WTC11 (cell line): ENCODE measurements around the gene CAMKMT. TPM values are rescaled to one million over a fixed set of nuclear protein-coding genes. Genes with fewer than 3 reads are reported as not detected.

Experiments used
- ATAC-seq: fragments of 200-7000 bp; cut with Tn5 transposase; 2 replicates; pipeline ENCODE4 v1.10.0; 2021; ENCODE audit warnings: mild to moderate bottlenecking, moderate library complexity
- CTCF ChIA-PET: fragments of 300-600 bp; sonication (Branson Sonifier 250); formaldehyde crosslinking; loops from one replicate; lab custom pipeline; 2021; ENCODE audit warnings: antibody characterized with exemption; lab: Charles Lee
- POLR2A ChIA-PET: fragments of 350-600 bp; sonication (Branson Sonifier 250); formaldehyde crosslinking; loops from one replicate; lab custom pipeline; 2021; ENCODE audit warnings: antibody characterized with exemption; lab: Charles Lee
- DNase-seq: peaks from one replicate; pipeline ENCODE4 v3.0.0; 2021; ENCODE audit warnings: low spot score
- H3K27ac Mint-ChIP-seq: 2 replicates; pipeline ENCODE4 v1.8.0; 2021; ENCODE audit warnings: mixed read lengths
- H3K27me3 Mint-ChIP-seq: 2 replicates; pipeline ENCODE4 v1.8.0; 2021; ENCODE audit warnings: low read depth, mild to moderate bottlenecking, moderate library complexity, mixed read lengths
- H3K36me3 Mint-ChIP-seq: 2 replicates; pipeline ENCODE4 v1.8.0; 2021; ENCODE audit warnings: mixed read lengths
- H3K4me1 Mint-ChIP-seq: 2 replicates; pipeline ENCODE4 v1.8.0; 2022; ENCODE audit warnings: mixed read lengths
- H3K4me3 Mint-ChIP-seq: 2 replicates; pipeline ENCODE4 v1.8.0; 2021; ENCODE audit warnings: mild to moderate bottlenecking, moderate library complexity, mixed read lengths
- H3K9me3 Mint-ChIP-seq: 2 replicates; pipeline ENCODE4 v1.8.0; 2021; ENCODE audit warnings: mixed read lengths
- CBFB ChIP-seq: sonication (generic); formaldehyde crosslinking; IDR thresholded peaks from 2 replicates; pipeline ENCODE4 v1.8.1; 2022; ENCODE audit warnings: mild to moderate bottlenecking, low read depth, missing genetic modification reagents
- ESRRA ChIP-seq: sonication (generic); formaldehyde crosslinking; IDR thresholded peaks from 2 replicates; pipeline ENCODE4 v1.8.1; 2022; ENCODE audit warnings: mild to moderate bottlenecking, missing genetic modification reagents, borderline replicate concordance
- GRHL2 ChIP-seq: fragments of 250-450 bp; sonication (Bioruptor Pico); IDR thresholded peaks from 2 replicates; pipeline ENCODE4 v1.8.0; 2022; ENCODE audit warnings: mild to moderate bottlenecking, moderate library complexity; ENCODE audit not compliant: insufficient replicate concordance, severe bottlenecking
- IRF2 ChIP-seq: sonication (generic); formaldehyde crosslinking; IDR thresholded peaks from 2 replicates; pipeline ENCODE4 v1.8.0; 2022; ENCODE audit warnings: low read depth, missing genetic modification reagents, borderline replicate concordance
- MXD4 ChIP-seq: fragments of 250-450 bp; sonication (Bioruptor Pico); IDR thresholded peaks from 2 replicates; pipeline ENCODE4 v1.8.0; 2021; ENCODE audit warnings: mild to moderate bottlenecking, moderate library complexity, borderline replicate concordance
- NR3C1 ChIP-seq: sonication (generic); formaldehyde crosslinking; conservative IDR thresholded peaks from 2 replicates; pipeline ENCODE4 v1.8.1; 2023; ENCODE audit warnings: low read depth, mild to moderate bottlenecking, missing genetic modification reagents
- SMAD4 ChIP-seq: sonication (generic); formaldehyde crosslinking; IDR thresholded peaks from 2 replicates; pipeline ENCODE4 v1.8.0; 2022; ENCODE audit warnings: mild to moderate bottlenecking, missing genetic modification reagents
- TP53 ChIP-seq: sonication (generic); formaldehyde crosslinking; IDR thresholded peaks from 2 replicates; pipeline ENCODE4 v1.8.1; 2023; ENCODE audit warnings: mild to moderate bottlenecking, missing genetic modification reagents
- ZBTB21 ChIP-seq: sonication (generic); formaldehyde crosslinking; IDR thresholded peaks from 2 replicates; pipeline ENCODE4 v1.8.1; 2023; ENCODE audit warnings: mild to moderate bottlenecking, missing genetic modification reagents, borderline replicate concordance
- ZNF121 ChIP-seq: sonication (generic); formaldehyde crosslinking; IDR thresholded peaks from 2 replicates; pipeline ENCODE4 v1.8.0; 2023; ENCODE audit warnings: missing genetic modification reagents
- ZNF219 ChIP-seq: sonication (generic); formaldehyde crosslinking; IDR thresholded peaks from 2 replicates; pipeline ENCODE4 v1.8.0; 2023; ENCODE audit warnings: missing genetic modification reagents, mild to moderate bottlenecking, borderline replicate concordance
- ZNF232 ChIP-seq: sonication (generic); formaldehyde crosslinking; IDR thresholded peaks from 2 replicates; pipeline ENCODE4 v1.8.0; 2022; ENCODE audit warnings: mild to moderate bottlenecking, missing genetic modification reagents
- ZNF396 ChIP-seq: fragments of 250-450 bp; sonication (Bioruptor Pico); IDR thresholded peaks from 2 replicates; pipeline ENCODE4 v1.8.0; 2021; ENCODE audit warnings: mild to moderate bottlenecking, moderate library complexity, borderline replicate concordance
- total RNA-seq: library from RNA; stranded (reverse); gene quantifications from 3 replicates; pipeline ENCODE4 v1.2.3, GENCODE V29; 2021
- TF ChIP-seq, protein P1 (sequence below): sonication (generic); formaldehyde crosslinking; IDR thresholded peaks from 2 replicates; pipeline ENCODE4 v1.8.0; 2023; ENCODE audit warnings: missing genetic modification reagents, mild to moderate bottlenecking, borderline replicate concordance
- TF ChIP-seq, protein P2 (sequence below): fragments of 250-450 bp; sonication (Bioruptor Pico); IDR thresholded peaks from 2 replicates; pipeline ENCODE4 v1.9.0; 2021; ENCODE audit warnings: mild to moderate bottlenecking
- TF ChIP-seq, protein P3 (sequence below): sonication (generic); formaldehyde crosslinking; IDR thresholded peaks from 2 replicates; pipeline ENCODE4 v1.8.1; 2022; ENCODE audit warnings: low read depth, missing genetic modification reagents, borderline replicate concordance
- TF ChIP-seq, protein P4 (sequence below): sonication (generic); formaldehyde crosslinking; IDR thresholded peaks from 2 replicates; pipeline ENCODE4 v1.8.1; 2022; ENCODE audit warnings: missing genetic modification reagents, borderline replicate concordance
- TF ChIP-seq, protein P5 (sequence below): sonication (generic); formaldehyde crosslinking; IDR thresholded peaks from 2 replicates; pipeline ENCODE4 v1.8.1; 2022; ENCODE audit warnings: mild to moderate bottlenecking, moderate library complexity, missing genetic modification reagents
- TF ChIP-seq, protein P6 (sequence below): sonication (generic); formaldehyde crosslinking; conservative IDR thresholded peaks from 2 replicates; pipeline ENCODE4 v1.8.1; 2023; ENCODE audit warnings: mild to moderate bottlenecking, low read depth, missing genetic modification reagents, moderate library complexity

The CAMKMT gene
- total RNA-seq, 1 experiment from 2014 or later: 20.6 TPM

DNA sequence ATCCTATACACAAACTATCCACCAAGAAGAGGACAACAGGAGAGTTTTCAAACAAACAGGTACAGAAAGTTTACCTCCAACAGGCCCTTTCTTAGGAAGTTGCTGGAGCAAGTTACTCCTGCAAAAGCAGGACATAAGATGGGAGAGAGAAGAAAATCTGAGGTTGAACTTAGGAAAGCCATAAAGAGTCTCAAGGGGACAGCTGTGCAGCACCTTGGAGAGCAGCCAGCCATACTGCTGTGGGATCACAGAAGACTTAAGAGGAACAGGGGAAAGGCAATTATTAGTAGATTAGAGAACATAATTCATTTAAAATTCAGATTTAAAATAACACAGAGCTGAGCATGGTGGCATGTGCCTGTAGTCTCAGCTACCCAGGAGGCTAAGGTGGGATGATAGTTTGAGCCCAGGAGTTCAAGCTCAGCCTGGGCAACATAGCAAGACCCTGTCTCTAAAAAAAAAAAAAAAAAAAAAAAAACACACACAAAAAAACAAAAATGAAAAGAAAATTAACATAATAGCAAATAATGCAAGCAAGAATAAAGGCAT, 431.6 kb downstream of the CAMKMT start (continued):
- TF ChIP-seq ZNF219 (peak; percentile 53; the same call in 1 of the 2 replicates), ZNF232 (CRISPR knock-in tag) (no peak), MXD4 (CRISPR knock-in tag) (no peak), CBFB (CRISPR knock-in tag) (no peak), IRF2 (CRISPR knock-in tag) (no peak), ZNF121 (CRISPR knock-in tag) (peak; percentile 94), NR3C1 (CRISPR knock-in tag) (no peak), ZBTB21 (CRISPR knock-in tag) (no peak), TP53 (CRISPR knock-in tag) (no peak), SMAD4 (peak; percentile 69; the same call in 1 of the 2 replicates), ESRRA (CRISPR knock-in tag) (no peak)
- TF ChIP-seq, protein P1, sequence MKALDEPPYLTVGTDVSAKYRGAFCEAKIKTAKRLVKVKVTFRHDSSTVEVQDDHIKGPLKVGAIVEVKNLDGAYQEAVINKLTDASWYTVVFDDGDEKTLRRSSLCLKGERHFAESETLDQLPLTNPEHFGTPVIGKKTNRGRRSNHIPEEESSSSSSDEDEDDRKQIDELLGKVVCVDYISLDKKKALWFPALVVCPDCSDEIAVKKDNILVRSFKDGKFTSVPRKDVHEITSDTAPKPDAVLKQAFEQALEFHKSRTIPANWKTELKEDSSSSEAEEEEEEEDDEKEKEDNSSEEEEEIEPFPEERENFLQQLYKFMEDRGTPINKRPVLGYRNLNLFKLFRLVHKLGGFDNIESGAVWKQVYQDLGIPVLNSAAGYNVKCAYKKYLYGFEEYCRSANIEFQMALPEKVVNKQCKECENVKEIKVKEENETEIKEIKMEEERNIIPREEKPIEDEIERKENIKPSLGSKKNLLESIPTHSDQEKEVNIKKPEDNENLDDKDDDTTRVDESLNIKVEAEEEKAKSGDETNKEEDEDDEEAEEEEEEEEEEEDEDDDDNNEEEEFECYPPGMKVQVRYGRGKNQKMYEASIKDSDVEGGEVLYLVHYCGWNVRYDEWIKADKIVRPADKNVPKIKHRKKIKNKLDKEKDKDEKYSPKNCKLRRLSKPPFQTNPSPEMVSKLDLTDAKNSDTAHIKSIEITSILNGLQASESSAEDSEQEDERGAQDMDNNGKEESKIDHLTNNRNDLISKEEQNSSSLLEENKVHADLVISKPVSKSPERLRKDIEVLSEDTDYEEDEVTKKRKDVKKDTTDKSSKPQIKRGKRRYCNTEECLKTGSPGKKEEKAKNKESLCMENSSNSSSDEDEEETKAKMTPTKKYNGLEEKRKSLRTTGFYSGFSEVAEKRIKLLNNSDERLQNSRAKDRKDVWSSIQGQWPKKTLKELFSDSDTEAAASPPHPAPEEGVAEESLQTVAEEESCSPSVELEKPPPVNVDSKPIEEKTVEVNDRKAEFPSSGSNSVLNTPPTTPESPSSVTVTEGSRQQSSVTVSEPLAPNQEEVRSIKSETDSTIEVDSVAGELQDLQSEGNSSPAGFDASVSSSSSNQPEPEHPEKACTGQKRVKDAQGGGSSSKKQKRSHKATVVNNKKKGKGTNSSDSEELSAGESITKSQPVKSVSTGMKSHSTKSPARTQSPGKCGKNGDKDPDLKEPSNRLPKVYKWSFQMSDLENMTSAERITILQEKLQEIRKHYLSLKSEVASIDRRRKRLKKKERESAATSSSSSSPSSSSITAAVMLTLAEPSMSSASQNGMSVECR (CRISPR knock-in tag): 0 out of 2 replicates have a peak, but pooled peaks have one; percentile 33
- TF ChIP-seq, all 79 proteins: peak for 7

DNA sequence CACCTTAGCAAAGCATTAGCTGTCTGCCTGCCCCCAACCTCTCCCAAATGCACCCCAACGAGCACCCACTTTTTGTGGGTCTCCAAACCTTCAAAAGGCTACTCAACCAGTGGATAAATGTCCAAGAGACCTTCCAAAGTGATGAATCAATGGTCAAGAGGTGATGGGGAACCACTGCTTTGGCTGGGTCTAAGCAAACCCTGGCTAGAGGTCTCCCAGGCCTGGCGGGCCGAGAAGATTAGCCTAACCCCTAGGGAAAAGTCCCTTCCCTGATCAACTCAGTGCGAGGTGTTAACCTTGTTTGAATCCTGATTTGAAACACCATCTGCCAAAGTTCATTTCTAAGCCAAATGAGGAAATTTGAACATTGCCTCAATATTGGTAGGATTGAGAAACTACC, 435.0 kb downstream of the CAMKMT start:
- Mint-ChIP-seq H3K27me3 (peaks cover 15% of the 10 kb centered on the region), H3K4me1 (peaks cover 43% of the 10 kb centered on the region), H3K9me3 (peaks cover 5% of the 10 kb centered on the region; the same call in 1 of the 2 replicates), H3K4me3 (no peak overlapping the region), H3K36me3 (peaks cover 2% of the 10 kb centered on the region; the same call in 1 of the 2 replicates), H3K27ac (no peak overlapping the region)
- POLR2A ChIA-PET: no interaction called here
- DNase-seq (no peak), ATAC-seq (no peak)
- CTCF ChIA-PET: no interaction called here
- TF ChIP-seq, protein P2, sequence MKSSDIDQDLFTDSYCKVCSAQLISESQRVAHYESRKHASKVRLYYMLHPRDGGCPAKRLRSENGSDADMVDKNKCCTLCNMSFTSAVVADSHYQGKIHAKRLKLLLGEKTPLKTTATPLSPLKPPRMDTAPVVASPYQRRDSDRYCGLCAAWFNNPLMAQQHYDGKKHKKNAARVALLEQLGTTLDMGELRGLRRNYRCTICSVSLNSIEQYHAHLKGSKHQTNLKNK (CRISPR knock-in tag): no peak
- TF ChIP-seq, protein P3, sequence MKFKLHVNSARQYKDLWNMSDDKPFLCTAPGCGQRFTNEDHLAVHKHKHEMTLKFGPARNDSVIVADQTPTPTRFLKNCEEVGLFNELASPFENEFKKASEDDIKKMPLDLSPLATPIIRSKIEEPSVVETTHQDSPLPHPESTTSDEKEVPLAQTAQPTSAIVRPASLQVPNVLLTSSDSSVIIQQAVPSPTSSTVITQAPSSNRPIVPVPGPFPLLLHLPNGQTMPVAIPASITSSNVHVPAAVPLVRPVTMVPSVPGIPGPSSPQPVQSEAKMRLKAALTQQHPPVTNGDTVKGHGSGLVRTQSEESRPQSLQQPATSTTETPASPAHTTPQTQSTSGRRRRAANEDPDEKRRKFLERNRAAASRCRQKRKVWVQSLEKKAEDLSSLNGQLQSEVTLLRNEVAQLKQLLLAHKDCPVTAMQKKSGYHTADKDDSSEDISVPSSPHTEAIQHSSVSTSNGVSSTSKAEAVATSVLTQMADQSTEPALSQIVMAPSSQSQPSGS (CRISPR knock-in tag): no peak
- TF ChIP-seq, protein P4, sequence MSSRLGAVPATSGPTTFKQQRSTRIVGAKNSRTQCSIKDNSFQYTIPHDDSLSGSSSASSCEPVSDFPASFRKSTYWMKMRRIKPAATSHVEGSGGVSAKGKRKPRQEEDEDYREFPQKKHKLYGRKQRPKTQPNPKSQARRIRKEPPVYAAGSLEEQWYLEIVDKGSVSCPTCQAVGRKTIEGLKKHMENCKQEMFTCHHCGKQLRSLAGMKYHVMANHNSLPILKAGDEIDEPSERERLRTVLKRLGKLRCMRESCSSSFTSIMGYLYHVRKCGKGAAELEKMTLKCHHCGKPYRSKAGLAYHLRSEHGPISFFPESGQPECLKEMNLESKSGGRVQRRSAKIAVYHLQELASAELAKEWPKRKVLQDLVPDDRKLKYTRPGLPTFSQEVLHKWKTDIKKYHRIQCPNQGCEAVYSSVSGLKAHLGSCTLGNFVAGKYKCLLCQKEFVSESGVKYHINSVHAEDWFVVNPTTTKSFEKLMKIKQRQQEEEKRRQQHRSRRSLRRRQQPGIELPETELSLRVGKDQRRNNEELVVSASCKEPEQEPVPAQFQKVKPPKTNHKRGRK (CRISPR knock-in tag): no peak
- TF ChIP-seq, protein P5, sequence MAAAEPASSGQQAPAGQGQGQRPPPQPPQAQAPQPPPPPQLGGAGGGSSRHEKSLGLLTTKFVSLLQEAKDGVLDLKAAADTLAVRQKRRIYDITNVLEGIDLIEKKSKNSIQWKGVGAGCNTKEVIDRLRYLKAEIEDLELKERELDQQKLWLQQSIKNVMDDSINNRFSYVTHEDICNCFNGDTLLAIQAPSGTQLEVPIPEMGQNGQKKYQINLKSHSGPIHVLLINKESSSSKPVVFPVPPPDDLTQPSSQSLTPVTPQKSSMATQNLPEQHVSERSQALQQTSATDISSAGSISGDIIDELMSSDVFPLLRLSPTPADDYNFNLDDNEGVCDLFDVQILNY (CRISPR knock-in tag): no peak
- TF ChIP-seq, protein P6, sequence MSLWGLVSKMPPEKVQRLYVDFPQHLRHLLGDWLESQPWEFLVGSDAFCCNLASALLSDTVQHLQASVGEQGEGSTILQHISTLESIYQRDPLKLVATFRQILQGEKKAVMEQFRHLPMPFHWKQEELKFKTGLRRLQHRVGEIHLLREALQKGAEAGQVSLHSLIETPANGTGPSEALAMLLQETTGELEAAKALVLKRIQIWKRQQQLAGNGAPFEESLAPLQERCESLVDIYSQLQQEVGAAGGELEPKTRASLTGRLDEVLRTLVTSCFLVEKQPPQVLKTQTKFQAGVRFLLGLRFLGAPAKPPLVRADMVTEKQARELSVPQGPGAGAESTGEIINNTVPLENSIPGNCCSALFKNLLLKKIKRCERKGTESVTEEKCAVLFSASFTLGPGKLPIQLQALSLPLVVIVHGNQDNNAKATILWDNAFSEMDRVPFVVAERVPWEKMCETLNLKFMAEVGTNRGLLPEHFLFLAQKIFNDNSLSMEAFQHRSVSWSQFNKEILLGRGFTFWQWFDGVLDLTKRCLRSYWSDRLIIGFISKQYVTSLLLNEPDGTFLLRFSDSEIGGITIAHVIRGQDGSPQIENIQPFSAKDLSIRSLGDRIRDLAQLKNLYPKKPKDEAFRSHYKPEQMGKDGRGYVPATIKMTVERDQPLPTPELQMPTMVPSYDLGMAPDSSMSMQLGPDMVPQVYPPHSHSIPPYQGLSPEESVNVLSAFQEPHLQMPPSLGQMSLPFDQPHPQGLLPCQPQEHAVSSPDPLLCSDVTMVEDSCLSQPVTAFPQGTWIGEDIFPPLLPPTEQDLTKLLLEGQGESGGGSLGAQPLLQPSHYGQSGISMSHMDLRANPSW: no peak
- TF ChIP-seq ZNF396 (CRISPR knock-in tag) (no peak), GRHL2 (no peak)
